T-helper 1 cell (primary cell): ENCODE data around the gene KDM4B.

ENCODE experiments used
- DNase-seq, 5 donors: peaks; one replicate each; pipeline ENCODE4 v3.0.0-alpha.2; 2012 to 2020

Gene KDM4B

GRCh38 chr19:5074830-5075394 is 106.0 kb downstream of the KDM4B start:
- no peak for DNase-seq

GRCh38 chr19:5075597-5075996 is 106.7 kb downstream of the KDM4B start:
- no peak for DNase-seq

DNA sequence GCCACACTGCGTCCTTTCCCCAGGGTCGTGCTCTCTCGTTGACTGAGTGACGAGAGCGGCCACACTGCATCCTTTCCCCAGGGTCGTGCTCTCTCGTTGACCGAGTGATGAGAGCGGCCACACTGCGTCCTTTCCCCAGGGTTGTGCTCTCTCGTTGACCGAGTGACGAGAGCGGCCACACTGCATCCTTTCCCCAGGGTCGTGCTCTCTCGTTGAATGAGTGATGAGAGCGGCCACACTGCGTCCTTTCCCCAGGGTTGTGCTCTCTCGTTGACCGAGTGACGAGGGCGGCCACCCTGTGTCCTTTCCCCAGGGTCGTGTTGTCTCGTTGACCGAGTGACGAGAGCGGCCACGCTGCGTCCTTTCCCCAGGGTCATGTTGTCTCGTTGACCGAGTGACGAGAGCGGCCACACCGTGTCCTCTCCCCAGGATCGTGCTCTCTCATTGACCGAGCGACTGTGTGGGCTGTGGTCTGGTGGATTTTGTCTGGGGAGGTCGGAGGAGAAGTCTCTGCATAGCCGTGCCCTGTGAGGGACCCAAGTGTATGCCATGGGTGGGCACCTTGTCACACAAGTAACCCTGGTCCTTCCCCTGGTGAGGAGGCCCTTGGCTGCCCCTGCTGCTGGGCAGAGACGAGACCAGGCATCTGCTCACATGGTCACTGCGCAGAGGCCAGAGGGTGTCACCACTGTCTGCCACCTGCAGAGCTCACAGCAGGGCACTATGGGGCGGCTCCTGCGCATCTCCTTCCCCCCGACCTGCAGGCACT is 107.7 kb downstream of the KDM4B start:
- no peak for DNase-seq

GRCh38 chr19:5077209-5077515 is 108.2 kb downstream of the KDM4B start:
- DNase-seq: no peak

- DNase-seq: no peak
Observed at GRCh38 chr19:5078182-5078581, 109.3 kb downstream of the KDM4B start.

DNA sequence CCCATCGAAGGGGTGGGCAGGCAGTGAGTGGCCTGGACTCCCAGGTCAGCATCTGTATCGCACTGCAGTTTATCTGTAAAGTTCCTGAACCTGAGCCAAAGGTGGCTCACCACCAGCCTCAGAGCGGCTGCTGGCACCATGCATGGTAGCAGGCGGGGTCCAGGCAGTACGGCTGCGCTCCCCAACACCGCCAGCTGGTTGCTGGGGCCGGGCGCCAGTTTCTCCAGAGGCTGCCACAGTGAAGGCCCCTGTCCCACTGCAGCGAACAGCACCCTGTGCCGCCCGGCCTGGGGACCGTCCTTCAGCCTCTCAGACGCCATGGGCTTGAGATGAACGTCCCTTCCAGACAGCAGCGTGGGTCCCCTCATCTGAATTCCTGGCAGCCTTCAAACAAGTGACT is 109.8 kb downstream of the KDM4B start:
- no peak for DNase-seq

GRCh38 chr19:5079071-5079774 is 110.3 kb downstream of the KDM4B start:
- no peak for DNase-seq

GRCh38 chr19:5080030-5080654 is 111.2 kb downstream of the KDM4B start:
- no peak for DNase-seq

DNA sequence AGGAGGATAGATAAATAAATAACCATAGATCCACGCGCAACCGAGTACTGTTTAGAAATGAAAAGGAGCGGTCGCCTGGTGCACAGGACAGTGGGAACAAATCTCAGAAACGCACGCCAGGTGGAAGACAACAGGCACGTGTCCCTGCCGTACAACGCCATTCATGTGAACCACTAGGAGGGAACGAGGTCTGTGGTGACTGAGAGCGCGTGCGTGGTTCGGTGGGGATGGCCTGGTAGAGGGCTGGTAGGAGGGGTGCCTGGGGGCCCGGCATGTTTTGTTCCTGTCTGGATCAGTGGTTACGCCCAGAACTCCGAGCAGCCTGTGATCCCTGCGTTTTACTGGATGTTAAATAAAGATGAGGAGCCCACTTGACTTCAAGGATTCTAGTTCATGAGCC is 111.9 kb downstream of the KDM4B start:
- no peak for DNase-seq

DNA sequence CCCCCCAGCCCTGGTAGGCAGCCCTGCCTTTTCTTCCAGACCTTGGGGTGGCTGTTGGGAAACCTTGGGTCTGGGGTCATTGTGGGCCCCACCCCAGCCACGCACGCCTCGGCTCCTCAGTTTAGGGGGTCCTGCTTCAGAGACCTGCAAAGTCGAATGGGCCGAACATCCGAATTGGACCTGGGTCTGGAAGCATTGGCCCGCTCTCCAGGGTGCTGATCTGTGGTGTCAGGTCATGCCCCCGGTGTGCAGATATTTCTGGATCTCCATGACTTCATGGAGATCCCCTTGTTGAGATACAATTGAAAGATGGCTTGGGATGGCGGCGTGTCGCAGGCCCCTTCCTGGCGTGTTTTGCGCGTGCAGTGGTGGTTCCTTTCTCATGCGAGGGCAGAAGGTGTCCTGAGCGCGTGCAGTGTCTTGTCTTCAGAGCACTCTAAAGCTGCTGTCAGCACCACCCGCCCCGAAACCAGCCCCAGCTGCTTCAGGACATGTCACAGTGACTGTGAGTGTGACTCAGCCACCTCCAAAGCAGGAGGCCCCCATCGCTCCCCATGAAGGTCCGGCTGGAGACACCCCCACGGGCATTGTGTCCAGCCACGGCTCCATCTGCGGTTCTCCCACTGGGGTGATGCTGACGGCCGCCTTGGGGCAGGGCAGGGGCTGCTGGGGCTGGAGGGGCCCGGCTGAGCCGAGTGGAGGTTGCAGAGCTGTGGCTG is 112.7 kb downstream of the KDM4B start:
- DNase-seq: no peak

GRCh38 chr19:5083547-5083965 is 114.6 kb downstream of the KDM4B start:
- no peak for DNase-seq

DNA sequence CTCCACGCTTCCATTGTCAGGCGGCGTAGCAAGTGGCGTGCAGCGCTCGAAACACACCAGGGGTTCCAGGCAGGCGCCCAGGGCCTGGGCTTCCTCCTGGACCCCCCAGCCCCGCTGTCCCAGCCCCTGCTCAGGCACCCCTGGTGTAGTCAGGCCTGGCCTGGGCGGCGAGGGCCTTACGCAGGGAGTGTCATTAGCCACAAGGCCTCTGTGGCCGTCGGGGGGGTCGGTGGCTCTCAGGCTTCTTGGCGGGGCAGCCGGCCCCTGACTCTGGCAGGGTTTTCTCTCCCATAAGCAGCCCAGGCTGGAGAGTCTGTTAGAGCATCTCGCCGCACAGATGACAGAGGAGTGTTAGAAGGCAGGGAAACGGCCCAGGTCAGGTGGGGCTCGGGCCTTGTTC is 116.7 kb downstream of the KDM4B start:
- no peak for DNase-seq

- no peak for DNase-seq
Observed at GRCh38 chr19:5086230-5086629, 117.3 kb downstream of the KDM4B start.

GRCh38 chr19:5086725-5087439 is 118.0 kb downstream of the KDM4B start:
- no peak for DNase-seq

DNA sequence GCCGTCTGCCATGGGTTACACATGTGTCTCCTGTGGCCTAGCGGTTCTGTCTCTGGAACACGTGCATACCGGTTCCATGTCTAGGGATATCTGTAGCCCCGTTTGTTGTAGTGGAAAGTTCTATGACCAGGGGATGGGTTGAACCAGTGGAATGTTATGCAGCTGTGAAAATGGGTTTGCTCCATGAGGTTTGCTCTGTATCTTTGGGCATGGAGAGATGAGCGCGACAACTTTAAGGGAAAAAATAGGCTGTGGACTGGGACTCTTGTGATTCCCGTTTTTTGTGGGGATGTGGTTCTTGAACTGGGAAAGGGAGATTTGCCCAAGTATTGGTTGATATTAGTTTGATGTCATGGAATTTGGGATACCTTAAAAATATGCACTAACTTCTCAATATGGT is 120.4 kb downstream of the KDM4B start:
- DNase-seq: no peak

- DNase-seq: no peak
Observed at GRCh38 chr19:5090465-5091017, 121.6 kb downstream of the KDM4B start.

GRCh38 chr19:5091018-5091683 is 122.2 kb downstream of the KDM4B start:
- no peak for DNase-seq

DNA sequence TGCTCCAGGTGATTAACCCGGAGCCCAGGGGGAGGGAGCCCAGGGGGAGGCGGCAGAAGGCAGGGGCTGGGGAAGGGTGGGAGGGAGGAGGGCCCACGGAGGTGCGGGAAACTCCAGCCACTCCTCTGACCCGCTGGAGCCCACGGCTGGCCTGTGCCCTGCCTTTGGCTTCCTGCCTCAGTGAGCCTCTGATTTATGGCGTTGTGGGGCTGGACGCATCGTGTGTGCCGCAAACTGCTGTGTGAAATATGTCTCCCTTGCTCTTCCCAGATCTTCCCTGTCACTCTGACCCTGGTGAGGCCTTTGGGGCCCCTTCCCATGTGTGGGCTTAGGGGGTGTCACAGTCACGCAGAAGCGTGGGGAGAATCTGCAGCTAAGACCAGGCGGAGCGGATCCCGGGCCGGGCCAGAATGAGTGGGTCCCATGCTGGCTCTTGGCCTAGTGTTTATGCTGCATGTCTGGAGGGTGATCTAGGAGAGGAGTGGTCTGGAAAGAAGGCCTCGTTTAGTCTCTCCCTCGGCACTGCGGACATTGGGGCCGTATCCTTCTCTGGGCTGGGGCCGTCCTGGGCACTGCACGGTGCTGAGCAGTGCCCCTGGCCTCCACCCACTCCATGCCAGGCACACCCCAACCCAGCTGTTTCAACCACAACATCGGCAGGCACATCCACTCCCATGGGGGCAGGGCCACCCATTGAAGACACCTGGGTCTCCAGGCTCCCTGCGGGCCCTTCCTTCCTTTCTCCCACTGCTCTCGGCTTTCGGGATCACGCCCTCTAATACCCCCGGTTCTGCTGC is 123.0 kb downstream of the KDM4B start:
- no peak for DNase-seq

GRCh38 chr19:5092481-5092843 is 123.5 kb downstream of the KDM4B start:
- DNase-seq: no peak

- DNase-seq: no peak
Observed at GRCh38 chr19:5093297-5093928, 124.5 kb downstream of the KDM4B start.
